Adipocyte (in vitro differentiated cells): ENCODE data around the gene DAZAP1.
"Not testable (repeated sequence)": the region's sequence is repeated elsewhere in the genome, so short reads cannot be mapped to it uniquely, and the experiment has no call there.

ENCODE experiments used
- DNase-seq: peaks from one replicate; pipeline ENCODE4 v3.0.0-alpha.2; 2015; ENCODE audit warnings: low read depth
- H3K27me3 ChIP-seq: replicated peaks from 2 replicates; pipeline ENCODE4 v1.7.0; 2013; ENCODE audit warnings: mild to moderate bottlenecking, low read length, moderate library complexity; ENCODE audit not compliant: control insufficient read depth, insufficient read depth
- H3K36me3 ChIP-seq: 2 replicates; pipeline ENCODE4 v1.7.0; 2013; ENCODE audit warnings: low read length, mild to moderate bottlenecking, moderate library complexity; ENCODE audit not compliant: control insufficient read depth, insufficient read depth, severe bottlenecking
- H3K4me1 ChIP-seq: 2 replicates; pipeline ENCODE4 v1.7.0; 2013; ENCODE audit warnings: mild to moderate bottlenecking, low read length, moderate library complexity; ENCODE audit not compliant: control insufficient read depth, insufficient read depth
- H3K4me3 ChIP-seq: 2 replicates; pipeline ENCODE4 v1.7.0; 2013; ENCODE audit warnings: mild to moderate bottlenecking, low read length, moderate library complexity
- H3K9ac ChIP-seq: 2 replicates; pipeline ENCODE4 v1.7.0; 2013; ENCODE audit warnings: mild to moderate bottlenecking, low read length, moderate library complexity
- H3K9me3 ChIP-seq: 2 replicates; pipeline ENCODE4 v1.7.0; 2013; ENCODE audit warnings: mild to moderate bottlenecking, low read length, moderate library complexity; ENCODE audit not compliant: control insufficient read depth

Gene DAZAP1

GRCh38 chr19:1475751-1476437 lies 68.5 kb downstream of the DAZAP1 start:
- H3K4me3 ChIP-seq: no peak overlapping the region
- peaks cover 9% of the 10 kb centered on the region for H3K27me3 ChIP-seq
- peaks cover 4% of the 10 kb centered on the region for H3K36me3 ChIP-seq
- peaks cover 13% of the 10 kb centered on the region for H3K4me1 ChIP-seq
- no peaks in the 10 kb centered on the region for H3K9me3 ChIP-seq
- H3K9ac ChIP-seq: no peak overlapping the region
- no peak for DNase-seq

GRCh38 chr19:1477056-1477455 lies 69.7 kb downstream of the DAZAP1 start:
- not testable (repeated sequence) for H3K9ac ChIP-seq, H3K9me3 ChIP-seq, DNase-seq, H3K36me3 ChIP-seq, H3K4me3 ChIP-seq, H3K27me3 ChIP-seq
- peaks cover 11% of the 10 kb centered on the region for H3K4me1 ChIP-seq

- Histone ChIP-seq H3K4me1 (peaks cover 9% of the 10 kb centered on the region), H3K4me3 (peak within 1 kb of the TSS; percentile 93), H3K27me3 (no peaks in the 10 kb centered on the region), H3K9me3 (no peaks in the 10 kb centered on the region), H3K9ac (peak within 1 kb of the TSS; percentile 75), H3K36me3 (peaks cover 4% of the 10 kb centered on the region)
- DNase-seq: peak; percentile 98
These were observed 71.7 kb downstream of the DAZAP1 start, which contains the start of gene C19orf25 for GRCh38 chr19:1478934-1479707. C19orf25 (minus strand) TSS chr19:1479215; CDS start chr19:1478903, 312 bp downstream.

GRCh38 chr19:1481224-1481892 lies 74.0 kb downstream of the DAZAP1 start:
- H3K27me3 ChIP-seq: no peaks in the 10 kb centered on the region
- H3K9me3 ChIP-seq: no peaks in the 10 kb centered on the region
- H3K9ac ChIP-seq: no peak overlapping the region
- H3K36me3 ChIP-seq: no peaks in the 10 kb centered on the region
- DNase-seq: no peak
- no peak overlapping the region for H3K4me3 ChIP-seq
- H3K4me1 ChIP-seq: peaks cover 4% of the 10 kb centered on the region

GRCh38 chr19:1481893-1482360 lies 74.5 kb downstream of the DAZAP1 start:
- H3K36me3 ChIP-seq: no peaks in the 10 kb centered on the region
- no peak overlapping the region for H3K4me3 ChIP-seq
- no peaks in the 10 kb centered on the region for H3K27me3 ChIP-seq
- no peak for DNase-seq
- H3K9me3 ChIP-seq: no peaks in the 10 kb centered on the region
- no peak overlapping the region for H3K9ac ChIP-seq
- peaks cover 4% of the 10 kb centered on the region for H3K4me1 ChIP-seq

- H3K4me1 ChIP-seq: peaks cover 4% of the 10 kb centered on the region
- no peaks in the 10 kb centered on the region for H3K27me3 ChIP-seq
- no peak overlapping the region for H3K4me3 ChIP-seq
- H3K36me3 ChIP-seq: no peaks in the 10 kb centered on the region
- no peak for DNase-seq
- H3K9ac ChIP-seq: no peak overlapping the region
- no peaks in the 10 kb centered on the region for H3K9me3 ChIP-seq
These were observed 75.2 kb downstream of the DAZAP1 start for GRCh38 chr19:1482361-1483130.

- H3K27me3 ChIP-seq: no peaks in the 10 kb centered on the region
- no peak overlapping the region for H3K4me3 ChIP-seq
- no peak overlapping the region for H3K9ac ChIP-seq
- H3K36me3 ChIP-seq: no peaks in the 10 kb centered on the region
- no peaks in the 10 kb centered on the region for H3K9me3 ChIP-seq
- DNase-seq: no peak
- H3K4me1 ChIP-seq: no peaks in the 10 kb centered on the region
These were observed 76.0 kb downstream of the DAZAP1 start for GRCh38 chr19:1483131-1483978.

GRCh38 chr19:1483979-1484428 lies 76.6 kb downstream of the DAZAP1 start:
- Histone ChIP-seq H3K9ac (no peak overlapping the region), H3K36me3 (no peaks in the 10 kb centered on the region), H3K4me3 (no peak overlapping the region), H3K27me3 (no peaks in the 10 kb centered on the region), H3K4me1 (no peaks in the 10 kb centered on the region), H3K9me3 (no peaks in the 10 kb centered on the region)
- no peak for DNase-seq
